HG03457 (cell line): ENCODE results near the gene ATOH8.

ENCODE experiments used
- ATAC-seq: cut with Tn5 transposase; IDR thresholded peaks from one replicate; pipeline ENCODE4 v1.9.1; 2021; ENCODE audit warnings: moderate number of reproducible peaks; ENCODE audit not compliant: unreplicated experiment

ATOH8 gene

GRCh38 chr2:85750587-85751575, 2.9 kb upstream of the ATOH8 start:
- ATAC-seq, result no peak

- no peak for ATAC-seq
These were observed 2.2 kb upstream of the ATOH8 start for GRCh38 chr2:85751627-85752026.

GRCh38 chr2:85753035-85753524, 711 bp upstream of the ATOH8 start:
- no peak for ATAC-seq

- ATAC-seq, result no peak
These were observed 713 bp downstream of the ATOH8 start for GRCh38 chr2:85754313-85755095.

- no peak for ATAC-seq
These were observed 1.6 kb downstream of the ATOH8 start for GRCh38 chr2:85755122-85756027.

- ATAC-seq, result no peak
These were observed 2.4 kb downstream of the ATOH8 start for GRCh38 chr2:85756195-85756594.

GRCh38 chr2:85756822-85757435, 3.1 kb downstream of the ATOH8 start:
- no peak for ATAC-seq

- ATAC-seq, result no peak
These were observed 4.1 kb downstream of the ATOH8 start for GRCh38 chr2:85757860-85758259.

- no peak for ATAC-seq
These were observed 4.8 kb downstream of the ATOH8 start for GRCh38 chr2:85758361-85759256.

- ATAC-seq, result no peak
These were observed 5.4 kb downstream of the ATOH8 start for GRCh38 chr2:85759257-85759613.

- ATAC-seq, result no peak
These were observed 6.6 kb downstream of the ATOH8 start for GRCh38 chr2:85760371-85760770.

GRCh38 chr2:85760872-85761271, 7.1 kb downstream of the ATOH8 start:
- no peak for ATAC-seq

- no peak for ATAC-seq
These were observed 7.7 kb downstream of the ATOH8 start for GRCh38 chr2:85761512-85761944.

- no peak for ATAC-seq
These were observed 8.2 kb downstream of the ATOH8 start for GRCh38 chr2:85761946-85762345.

GRCh38 chr2:85763132-85763531, 9.3 kb downstream of the ATOH8 start:
- no peak for ATAC-seq

- ATAC-seq, result no peak
These were observed 10.0 kb downstream of the ATOH8 start for GRCh38 chr2:85763831-85764230.

- ATAC-seq, result no peak
These were observed 11.4 kb downstream of the ATOH8 start for GRCh38 chr2:85765081-85765731.

GRCh38 chr2:85766229-85766628, 12.4 kb downstream of the ATOH8 start:
- ATAC-seq, result no peak
